HepG2 (cell line): ENCODE data around the gene BIK. TPM values are rescaled to one million over a fixed set of nuclear protein-coding genes. Genes with fewer than 3 reads are reported as not detected.

ENCODE experiments used
- ARHGAP35 ChIP-seq: sonication (generic); formaldehyde crosslinking; IDR thresholded peaks from 2 replicates; pipeline ENCODE4 v1.9.0; 2022; ENCODE audit warnings: mild to moderate bottlenecking, inconsistent platforms, moderate library complexity, missing genetic modification reagents, borderline replicate concordance
- FOXC1 ChIP-seq: sonication (generic); formaldehyde crosslinking; IDR thresholded peaks from 2 replicates; pipeline ENCODE4 v1.8.0; 2022; ENCODE audit warnings: mild to moderate bottlenecking, missing genetic modification reagents, borderline replicate concordance
- HDAC2 ChIP-seq: sonication (generic); formaldehyde crosslinking; IDR thresholded peaks from 2 replicates; pipeline ENCODE4 v1.4.0; 2020; ENCODE audit warnings: missing genetic modification reagents
- HNF1A ChIP-seq, 2 experiments: sonication (generic) in 1 of 2; formaldehyde crosslinking in 1 of 2; IDR thresholded peaks; 2 replicates each; pipeline versions ENCODE4 v1.4.0 to v1.6.1; 2016 to 2020; ENCODE audit warnings: borderline replicate concordance in 1 of 2, low read depth in 1 of 2, mild to moderate bottlenecking in 1 of 2, missing genetic modification reagents in 1 of 2
- KAT2B ChIP-seq: fragments of 150-350 bp; IDR thresholded peaks from 2 replicates; pipeline ENCODE4 v1.6.1; 2014; ENCODE audit warnings: low read depth, low read length, borderline replicate concordance
- MATR3 ChIP-seq: sonication (generic); formaldehyde crosslinking; IDR thresholded peaks from 2 replicates; pipeline ENCODE4 v1.4.0; 2020; ENCODE audit warnings: missing genetic modification reagents
- MBD4 ChIP-seq: IDR thresholded peaks from 2 replicates; pipeline ENCODE4 v1.6.1; 2012; ENCODE audit warnings: low read length, inconsistent platforms, borderline replicate concordance
- MED8 ChIP-seq: sonication (generic); formaldehyde crosslinking; IDR thresholded peaks from 2 replicates; pipeline ENCODE4 v1.8.1; 2023; ENCODE audit warnings: mild to moderate bottlenecking, missing genetic modification reagents; ENCODE audit not compliant: insufficient replicate concordance
- MYC ChIP-seq: sonication (generic); formaldehyde crosslinking; IDR thresholded peaks from 2 replicates; pipeline ENCODE4 v1.9.0; 2021; ENCODE audit warnings: missing genetic modification reagents, borderline replicate concordance
- SETDB1 ChIP-seq: sonication (generic); formaldehyde crosslinking; IDR thresholded peaks from 2 replicates; pipeline ENCODE4 v1.5.1; 2020; ENCODE audit warnings: missing genetic modification reagents, mild to moderate bottlenecking, borderline replicate concordance
- SP5 ChIP-seq: IDR thresholded peaks from 2 replicates; pipeline ENCODE4 v1.6.1; 2016; ENCODE audit warnings: low read depth, borderline replicate concordance
- ZBTB3 ChIP-seq: sonication (generic); formaldehyde crosslinking; IDR thresholded peaks from 2 replicates; pipeline ENCODE4 v1.4.0; 2020; ENCODE audit warnings: low read depth, mild to moderate bottlenecking, moderate library complexity, missing genetic modification reagents, borderline replicate concordance
- ZC3H4 ChIP-seq: sonication (generic); formaldehyde crosslinking; IDR thresholded peaks from 2 replicates; pipeline ENCODE4 v1.4.0; 2020; ENCODE audit warnings: missing genetic modification reagents, borderline replicate concordance
- ZNF143 ChIP-seq: sonication (generic); formaldehyde crosslinking; IDR thresholded peaks from 2 replicates; pipeline ENCODE4 v1.4.0; 2020; ENCODE audit warnings: missing genetic modification reagents
- ZNF557 ChIP-seq: sonication (generic); formaldehyde crosslinking; IDR thresholded peaks from 2 replicates; pipeline ENCODE4 v1.4.0; 2020; ENCODE audit warnings: missing genetic modification reagents
- ZNF646 ChIP-seq: sonication (generic); formaldehyde crosslinking; IDR thresholded peaks from 2 replicates; pipeline ENCODE4 v1.9.0; 2021; ENCODE audit warnings: mild to moderate bottlenecking, missing genetic modification reagents
- ZNF775 ChIP-seq: sonication (generic); formaldehyde crosslinking; IDR thresholded peaks from 2 replicates; pipeline ENCODE4 v1.4.0; 2020; ENCODE audit warnings: missing genetic modification reagents, mild to moderate bottlenecking, moderate library complexity, borderline replicate concordance
- ZNF777 ChIP-seq: sonication (generic); formaldehyde crosslinking; IDR thresholded peaks from 2 replicates; pipeline ENCODE4 v1.4.0; 2020; ENCODE audit warnings: missing genetic modification reagents
- ZNF790 ChIP-seq: sonication (generic); formaldehyde crosslinking; IDR thresholded peaks from 2 replicates; pipeline ENCODE4 v1.8.0; 2022; ENCODE audit warnings: missing genetic modification reagents, mild to moderate bottlenecking, borderline replicate concordance
- polyA plus RNA-seq, 8 experiments: library from polyadenylated mRNA; depleted of rRNA in 3 of 8; stranded (reverse) in 7 of 8; unstranded in 1 of 8; fragments of >200 nt; fragmentation: Illumina TruSeq in 4 of 8; extraction: Trizol in 4 of 8; gene quantifications; 2 replicates each; pipeline versions ENCODE4 v1.2.1 to v1.2.3, GENCODE V29; 2011 to 2016; ENCODE audit warnings: low read depth in 4 of 8, missing spikeins in 1 of 8, mixed read lengths in 1 of 8; ENCODE audit not compliant: insufficient read depth in 1 of 8
- total RNA-seq, 5 experiments: library from RNA; depleted of rRNA; stranded (reverse); fragments of >200 nt; fragmentation: Illumina TruSeq; extraction: Trizol; gene quantifications; 2 replicates each; pipeline ENCODE4 v1.2.3, GENCODE V29; 2016; ENCODE audit warnings: low read depth in 1 of 5

The BIK gene
- total and polyA plus RNA-seq, 2 of the 13 experiments (the other 11 are each of a cell fraction or from before 2014, with no cell fraction given): 0.54 to 0.80 TPM

- TF ChIP-seq MATR3 (CRISPR knock-in tag) (no peak), KAT2B (no peak), ZNF790 (peak; percentile 73; the same call in 1 of the 2 replicates), MYC (peak; percentile 91; the same call in 1 of the 2 replicates), ZNF775 (no peak), MED8 (CRISPR knock-in tag) (no peak), FOXC1 (CRISPR knock-in tag) (peak; percentile 55; the same call in 1 of the 2 replicates), ZNF557 (CRISPR knock-in tag) (no peak), SP5 (CRISPR knock-in tag) (peak; percentile 19; the same call in 1 of the 2 replicates), ZNF777 (CRISPR knock-in tag) (peak; percentile 58; the same call in 1 of the 2 replicates), SETDB1 (CRISPR knock-in tag) (no peak), ZNF143 (peak; percentile 68), ZNF646 (CRISPR knock-in tag) (no peak; the same call in 1 of the 2 replicates), HNF1A (IDR thresholded peaks at IDR 0.05; ENCODE audit: low read depth) (no peak), HNF1A (CRISPR knock-in tag; IDR thresholded peaks at IDR 0.05; ENCODE audit: borderline replicate concordance) (no peak), ZBTB3 (CRISPR knock-in tag) (no peak), ARHGAP35 (CRISPR knock-in tag) (no peak; the same call in 1 of the 2 replicates), HDAC2 (CRISPR knock-in tag) (peak; percentile 67; the same call in 1 of the 2 replicates), MBD4 (no peak), ZC3H4 (CRISPR knock-in tag) (no peak)
Measured at GRCh38 chr22:43142880-43143562, 32.5 kb downstream of the BIK start, which contains the start of gene MCAT (continued).
